Prostate gland (tissue), 2 donors: ENCODE results near the gene SLC6A14. TPM values are rescaled to one million over a fixed set of nuclear protein-coding genes. Genes with fewer than 3 reads are reported as not detected.

Experiments used
- DNase-seq: peaks from one replicate; pipeline ENCODE4 v3.0.0-alpha.2; 2019; ENCODE audit warnings: low spot score
- H3K27ac ChIP-seq, 2 donors: fragments of 200-600 bp; sonication (generic); 2 replicates each; pipeline ENCODE4 v1.5.1; 2017 to 2019
- H3K27me3 ChIP-seq: fragments of 200-600 bp; sonication (generic); replicated peaks from 2 replicates; pipeline ENCODE4 v1.5.1; 2019; ENCODE audit not compliant: insufficient read depth
- H3K36me3 ChIP-seq, 2 donors: fragments of 200-600 bp; sonication (generic); 1 replicate in 1 of 2; 2 replicates in 1 of 2; pipeline versions ENCODE4 v1.5.1 to v1.8.1; 2017 to 2019
- H3K4me1 ChIP-seq: fragments of 200-600 bp; sonication (generic); replicated peaks from 2 replicates; pipeline ENCODE4 v1.5.1; 2019
- H3K4me3 ChIP-seq, 2 donors: fragments of 200-600 bp; sonication (generic); 2 replicates each; pipeline ENCODE4 v1.5.1; 2017 to 2019
- H3K9me3 ChIP-seq: fragments of 200-600 bp; sonication (generic); 2 replicates; pipeline ENCODE4 v1.5.1; 2017
- POLR2A ChIP-seq: fragments of 450-650 bp; IDR thresholded peaks from one replicate; pipeline ENCODE4 v1.6.1; 2016; ENCODE audit warnings: antibody characterized with exemption, mild to moderate bottlenecking
- POLR2AphosphoS5 ChIP-seq: sonication (generic); formaldehyde crosslinking; IDR thresholded peaks from one replicate; pipeline ENCODE4 v1.6.1; 2017; ENCODE audit warnings: antibody characterized with exemption
- WGBS: methylation state at CpG from one replicate; pipeline ENCODE4 v1.1.5; 2018; 5-methylcytosine and 5-hydroxymethylcytosine counted together
- intact Hi-C: fragments of 100-400 bp; cut with DNase I; formaldehyde crosslinking; loops from one replicate; pipeline ENCODE4 v1.14.2; 2022
- total RNA-seq, 2 donors: library from RNA; depleted of rRNA; stranded (reverse); fragments of >200 nt; gene quantifications; one replicate each; pipeline ENCODE4 v1.1.0, GENCODE V29; 2016
- TF ChIP-seq, protein P1 (sequence below), 4 experiments: fragments of 200-600 bp in 2 of 4; fragments of 450-650 bp in 2 of 4; sonication (generic) in 2 of 4; IDR thresholded peaks; 1 replicate in 3 of 4; 2 replicates in 1 of 4; pipeline ENCODE4 v1.5.1; 2016 to 2019; ENCODE audit warnings: antibody characterized with exemption in 4 of 4, mild to moderate bottlenecking in 2 of 4, moderate library complexity in 2 of 4

SLC6A14 gene, protein sequence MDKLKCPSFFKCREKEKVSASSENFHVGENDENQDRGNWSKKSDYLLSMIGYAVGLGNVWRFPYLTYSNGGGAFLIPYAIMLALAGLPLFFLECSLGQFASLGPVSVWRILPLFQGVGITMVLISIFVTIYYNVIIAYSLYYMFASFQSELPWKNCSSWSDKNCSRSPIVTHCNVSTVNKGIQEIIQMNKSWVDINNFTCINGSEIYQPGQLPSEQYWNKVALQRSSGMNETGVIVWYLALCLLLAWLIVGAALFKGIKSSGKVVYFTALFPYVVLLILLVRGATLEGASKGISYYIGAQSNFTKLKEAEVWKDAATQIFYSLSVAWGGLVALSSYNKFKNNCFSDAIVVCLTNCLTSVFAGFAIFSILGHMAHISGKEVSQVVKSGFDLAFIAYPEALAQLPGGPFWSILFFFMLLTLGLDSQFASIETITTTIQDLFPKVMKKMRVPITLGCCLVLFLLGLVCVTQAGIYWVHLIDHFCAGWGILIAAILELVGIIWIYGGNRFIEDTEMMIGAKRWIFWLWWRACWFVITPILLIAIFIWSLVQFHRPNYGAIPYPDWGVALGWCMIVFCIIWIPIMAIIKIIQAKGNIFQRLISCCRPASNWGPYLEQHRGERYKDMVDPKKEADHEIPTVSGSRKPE
- total RNA-seq = under 1 TPM; 0.11 to 0.73 TPM

- H3K36me3 ChIP-seq = no peaks in the 10 kb centered on the region
- DNase-seq = peak; percentile 4
- H3K4me3 ChIP-seq = no peak within 1 kb of the TSS
- no peaks in the 10 kb centered on the region for H3K9me3 ChIP-seq
- WGBS = 47% methylated on average over 9 of the region's 9 CpGs
- peak within 1 kb of the TSS in 1 of 2 donors; percentile 27 for H3K27ac ChIP-seq
- no peaks in the 10 kb centered on the region for H3K4me1 ChIP-seq
- no peaks in the 10 kb centered on the region for H3K27me3 ChIP-seq
- intact Hi-C loops = no loop called here
- no peak for TF ChIP-seq POLR2A
- TF ChIP-seq, protein P1, sequence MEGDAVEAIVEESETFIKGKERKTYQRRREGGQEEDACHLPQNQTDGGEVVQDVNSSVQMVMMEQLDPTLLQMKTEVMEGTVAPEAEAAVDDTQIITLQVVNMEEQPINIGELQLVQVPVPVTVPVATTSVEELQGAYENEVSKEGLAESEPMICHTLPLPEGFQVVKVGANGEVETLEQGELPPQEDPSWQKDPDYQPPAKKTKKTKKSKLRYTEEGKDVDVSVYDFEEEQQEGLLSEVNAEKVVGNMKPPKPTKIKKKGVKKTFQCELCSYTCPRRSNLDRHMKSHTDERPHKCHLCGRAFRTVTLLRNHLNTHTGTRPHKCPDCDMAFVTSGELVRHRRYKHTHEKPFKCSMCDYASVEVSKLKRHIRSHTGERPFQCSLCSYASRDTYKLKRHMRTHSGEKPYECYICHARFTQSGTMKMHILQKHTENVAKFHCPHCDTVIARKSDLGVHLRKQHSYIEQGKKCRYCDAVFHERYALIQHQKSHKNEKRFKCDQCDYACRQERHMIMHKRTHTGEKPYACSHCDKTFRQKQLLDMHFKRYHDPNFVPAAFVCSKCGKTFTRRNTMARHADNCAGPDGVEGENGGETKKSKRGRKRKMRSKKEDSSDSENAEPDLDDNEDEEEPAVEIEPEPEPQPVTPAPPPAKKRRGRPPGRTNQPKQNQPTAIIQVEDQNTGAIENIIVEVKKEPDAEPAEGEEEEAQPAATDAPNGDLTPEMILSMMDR (IDR thresholded peaks at IDR 0.05) = no peak
Measured at GRCh38 chrX:116436358-116436816, at the start of gene SLC6A14. SLC6A14 (plus strand) TSS chrX:116436606; CDS start chrX:116436710, 104 bp downstream.

DNA sequence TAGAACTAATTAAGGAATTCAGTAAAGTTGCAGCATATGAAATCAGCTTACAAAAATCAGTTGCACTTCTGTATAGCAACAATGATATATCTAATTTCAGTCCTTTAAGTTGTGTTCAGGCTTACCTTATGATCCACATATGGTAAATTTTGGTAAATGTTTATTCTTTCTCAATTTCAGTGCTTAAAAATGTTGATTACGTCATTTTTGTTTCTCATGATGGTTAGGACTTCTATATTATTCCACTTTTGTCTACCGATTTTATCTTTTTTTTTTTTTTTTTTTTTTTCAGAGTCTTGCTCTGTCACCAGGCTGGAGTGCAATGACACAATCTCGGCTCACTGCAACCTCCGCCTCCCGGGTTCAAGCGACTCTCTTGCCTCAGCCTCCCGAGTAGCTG, 40.7 kb upstream of the SLC6A14 start:
- 94% methylated on average over 7 of the region's 7 CpGs for WGBS
- TF ChIP-seq, protein P1 (IDR thresholded peaks at IDR 0.05) = no peak
- no peak for TF ChIP-seq POLR2A
- no peak for TF ChIP-seq POLR2AphosphoS5

GRCh38 chrX:116399681-116400080, 36.7 kb upstream of the SLC6A14 start:
- intact Hi-C loops = no loop called here
- H3K36me3 ChIP-seq = no peaks in the 10 kb centered on the region
- no peaks in the 10 kb centered on the region for H3K9me3 ChIP-seq
- no peak overlapping the region for H3K4me3 ChIP-seq
- no peak overlapping the region for H3K27ac ChIP-seq
- no peaks in the 10 kb centered on the region for H3K27me3 ChIP-seq
- no peaks in the 10 kb centered on the region for H3K4me1 ChIP-seq
- no peak for DNase-seq
- TF ChIP-seq, protein P1 (IDR thresholded peaks at IDR 0.05) = no peak
- no peak for TF ChIP-seq POLR2A

More for the DNA sequence above, 40.7 kb upstream of the SLC6A14 start:
- Histone ChIP-seq H3K36me3 (no peaks in the 10 kb centered on the region), H3K4me1 (no peaks in the 10 kb centered on the region), H3K4me3 (no peak overlapping the region), H3K27ac (no peak overlapping the region), H3K9me3 (no peaks in the 10 kb centered on the region), H3K27me3 (no peaks in the 10 kb centered on the region)
- DNase-seq = no peak
- intact Hi-C loops = no loop called here

DNA sequence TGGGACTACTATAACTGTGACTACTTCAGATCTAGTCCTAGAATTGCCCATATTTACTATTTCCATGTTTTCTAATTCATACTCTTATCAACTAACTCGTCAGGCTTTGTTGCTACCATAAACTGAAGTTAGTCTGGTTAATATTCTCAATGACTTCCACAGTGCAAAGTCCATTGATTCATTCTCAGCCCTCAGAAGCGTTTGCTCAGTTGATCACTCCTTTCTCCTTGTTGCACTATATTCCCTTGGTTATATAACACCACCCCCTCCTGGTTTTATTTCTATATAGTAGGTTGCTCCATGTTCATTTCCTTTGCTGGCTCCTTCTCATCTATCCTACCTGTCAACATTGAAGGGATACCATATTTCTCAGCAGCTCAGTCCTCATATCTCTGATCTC, 27.2 kb upstream of the SLC6A14 start:
- no peak for DNase-seq
- Histone ChIP-seq H3K9me3 (no peaks in the 10 kb centered on the region), H3K4me1 (no peaks in the 10 kb centered on the region), H3K27me3 (no peaks in the 10 kb centered on the region), H3K36me3 (no peaks in the 10 kb centered on the region), H3K27ac (no peak overlapping the region), H3K4me3 (no peak overlapping the region)
- intact Hi-C loops = no loop called here
- TF ChIP-seq POLR2A = no peak
- no peak for TF ChIP-seq POLR2AphosphoS5
- TF ChIP-seq, protein P1 (IDR thresholded peaks at IDR 0.05) = no peak
- WGBS = 82% methylated on average over 2 of the region's 2 CpGs
